GM23338 (cell line): ENCODE data around the gene PNPLA7. TPM values are rescaled to one million over a fixed set of nuclear protein-coding genes. Genes with fewer than 3 reads are reported as not detected.

ENCODE experiments used
- ATAC-seq: fragments of 200-7000 bp; cut with Tn5 transposase; 3 replicates; pipeline ENCODE4 v1.9.1; 2020
- DNase-seq: peaks from one replicate; pipeline ENCODE4 v3.0.0-alpha.2; 2015; ENCODE audit warnings: low spot score
- H2AFZ ChIP-seq: fragments of 200-600 bp; sonication (generic); 2 replicates; pipeline ENCODE4 v1.8.0; 2016; ENCODE audit warnings: antibody characterized with exemption, mild to moderate bottlenecking, moderate library complexity
- H3F3A ChIP-seq: fragments of 200-600 bp; sonication (generic); replicated peaks from 2 replicates; pipeline ENCODE4 v1.8.0; 2017; ENCODE audit warnings: antibody characterized with exemption, mixed run types, low read depth
- H3K27ac ChIP-seq: fragments of 200-600 bp; sonication (generic); 2 replicates; pipeline ENCODE4 v1.6.1; 2016; ENCODE audit warnings: low read depth
- H3K27me3 ChIP-seq: fragments of 200-600 bp; sonication (generic); 2 replicates; pipeline ENCODE4 v1.8.0; 2016; ENCODE audit warnings: mild to moderate bottlenecking, mixed run types, moderate library complexity; ENCODE audit not compliant: insufficient read depth
- H3K36me3 ChIP-seq: fragments of 200-600 bp; sonication (generic); 2 replicates; pipeline ENCODE4 v1.8.0; 2016; ENCODE audit warnings: mild to moderate bottlenecking; ENCODE audit not compliant: insufficient read depth
- H3K4me1 ChIP-seq: fragments of 200-600 bp; sonication (generic); 2 replicates; pipeline ENCODE4 v1.8.0; 2016; ENCODE audit warnings: mild to moderate bottlenecking, moderate library complexity; ENCODE audit not compliant: insufficient read depth
- H3K4me2 ChIP-seq: fragments of 200-600 bp; sonication (generic); 2 replicates; pipeline ENCODE4 v1.7.1; 2017; ENCODE audit warnings: mixed run types
- H3K4me3 ChIP-seq: fragments of 200-600 bp; sonication (generic); 2 replicates; pipeline ENCODE4 v1.6.1; 2016; ENCODE audit warnings: mixed run types
- H3K79me2 ChIP-seq: fragments of 200-600 bp; sonication (generic); replicated peaks from 2 replicates; pipeline ENCODE4 v1.8.0; 2017; ENCODE audit warnings: mild to moderate bottlenecking; ENCODE audit not compliant: insufficient read depth
- H3K9me2 ChIP-seq: fragments of 200-600 bp; sonication (generic); 2 replicates; pipeline ENCODE4 v1.8.0; 2017; ENCODE audit not compliant: insufficient read depth
- H4K20me1 ChIP-seq: fragments of 200-600 bp; sonication (generic); replicated peaks from 2 replicates; pipeline ENCODE4 v1.8.0; 2017; ENCODE audit warnings: mild to moderate bottlenecking; ENCODE audit not compliant: insufficient read depth
- H3K27ac Mint-ChIP-seq: 2 replicates; pipeline ENCODE4 v1.8.0; 2020; ENCODE audit warnings: inconsistent platforms, mild to moderate bottlenecking, moderate library complexity, mixed read lengths
- H3K27me3 Mint-ChIP-seq: 3 replicates; pipeline ENCODE4 v1.8.0; 2022; ENCODE audit warnings: low read depth, mild to moderate bottlenecking, moderate library complexity, mixed read lengths, inconsistent platforms; ENCODE audit not compliant: insufficient read depth, poor library complexity
- H3K36me3 Mint-ChIP-seq: 3 replicates; pipeline ENCODE4 v1.8.0; 2021; ENCODE audit warnings: low read depth, mild to moderate bottlenecking, inconsistent platforms, moderate library complexity, mixed read lengths
- H3K4me1 Mint-ChIP-seq: 3 replicates; pipeline ENCODE4 v1.8.0; 2020; ENCODE audit warnings: mild to moderate bottlenecking, inconsistent platforms, mixed read lengths
- H3K4me3 Mint-ChIP-seq: 3 replicates; pipeline ENCODE4 v1.8.0; 2021; ENCODE audit warnings: moderate library complexity, mild to moderate bottlenecking, inconsistent platforms, mixed read lengths
- H3K9me3 Mint-ChIP-seq: 3 replicates; pipeline ENCODE4 v1.8.0; 2020; ENCODE audit warnings: moderate library complexity, mild to moderate bottlenecking, inconsistent platforms, mixed read lengths
- polyA plus RNA-seq: library from polyadenylated mRNA; unstranded; fragments of >200 nt; fragmentation: Nextera tagmentation; extraction: Ambion mirVana; gene quantifications from 2 replicates; pipeline ENCODE4 v1.2.1, GENCODE V29; 2016
- total RNA-seq: library from RNA; depleted of rRNA; stranded (reverse); fragments of >200 nt; shearing (Covaris generic); gene quantifications from 2 replicates; pipeline ENCODE4 v1.2.3, GENCODE V29; 2014
- TF ChIP-seq, protein P1 (sequence below), 2 experiments: fragments of 200-600 bp in 1 of 2; sonication (generic) in 1 of 2; conservative IDR thresholded peaks; 2 replicates each; pipeline versions ENCODE4 v1.5.1 to v1.6.1; 2016 to 2017; ENCODE audit warnings: antibody characterized with exemption in 2 of 2, low read depth in 2 of 2, mild to moderate bottlenecking in 2 of 2, moderate library complexity in 1 of 2
- TF ChIP-seq, protein P2 (sequence below): fragments of 250-450 bp; sonication (Bioruptor Pico); IDR thresholded peaks from 2 replicates; pipeline ENCODE4 v1.5.0; 2020; ENCODE audit warnings: mild to moderate bottlenecking, moderate library complexity

PNPLA7 gene
- total and polyA plus RNA-seq, 2 experiments from 2014 or later = 0.45 to 0.80 TPM

DNA sequence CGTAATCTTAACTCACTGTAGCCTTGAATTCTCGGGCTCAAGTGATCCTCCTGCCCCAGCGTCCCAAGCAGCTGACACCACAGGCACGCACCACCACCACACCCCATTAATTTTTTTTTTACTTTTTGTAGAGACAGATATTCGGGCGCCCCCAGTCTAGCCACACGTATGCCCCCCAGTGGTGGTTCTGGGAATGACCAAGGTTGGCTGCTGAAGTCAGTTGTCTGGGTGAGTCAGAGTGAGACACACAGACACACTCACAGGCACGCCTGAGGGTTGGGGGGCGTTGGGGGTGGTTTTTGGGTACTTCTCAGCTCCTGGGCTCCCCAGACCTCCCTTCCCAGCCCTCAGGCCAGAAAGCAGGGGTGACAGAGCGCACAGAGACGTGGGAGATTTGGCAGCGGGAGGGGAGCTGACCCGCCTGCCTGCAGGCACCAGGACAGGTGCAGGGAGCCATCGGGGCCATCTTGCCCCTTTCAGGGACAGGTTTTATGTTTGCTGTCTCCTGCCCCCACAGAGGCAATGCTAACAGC is 104.9 kb downstream of the PNPLA7 start (continued):
- TF ChIP-seq, protein P1, sequence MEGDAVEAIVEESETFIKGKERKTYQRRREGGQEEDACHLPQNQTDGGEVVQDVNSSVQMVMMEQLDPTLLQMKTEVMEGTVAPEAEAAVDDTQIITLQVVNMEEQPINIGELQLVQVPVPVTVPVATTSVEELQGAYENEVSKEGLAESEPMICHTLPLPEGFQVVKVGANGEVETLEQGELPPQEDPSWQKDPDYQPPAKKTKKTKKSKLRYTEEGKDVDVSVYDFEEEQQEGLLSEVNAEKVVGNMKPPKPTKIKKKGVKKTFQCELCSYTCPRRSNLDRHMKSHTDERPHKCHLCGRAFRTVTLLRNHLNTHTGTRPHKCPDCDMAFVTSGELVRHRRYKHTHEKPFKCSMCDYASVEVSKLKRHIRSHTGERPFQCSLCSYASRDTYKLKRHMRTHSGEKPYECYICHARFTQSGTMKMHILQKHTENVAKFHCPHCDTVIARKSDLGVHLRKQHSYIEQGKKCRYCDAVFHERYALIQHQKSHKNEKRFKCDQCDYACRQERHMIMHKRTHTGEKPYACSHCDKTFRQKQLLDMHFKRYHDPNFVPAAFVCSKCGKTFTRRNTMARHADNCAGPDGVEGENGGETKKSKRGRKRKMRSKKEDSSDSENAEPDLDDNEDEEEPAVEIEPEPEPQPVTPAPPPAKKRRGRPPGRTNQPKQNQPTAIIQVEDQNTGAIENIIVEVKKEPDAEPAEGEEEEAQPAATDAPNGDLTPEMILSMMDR (conservative IDR thresholded peaks at IDR 0.05; ENCODE audit: low read depth in 2 of 2) = peak; percentile 83 to 84

DNA sequence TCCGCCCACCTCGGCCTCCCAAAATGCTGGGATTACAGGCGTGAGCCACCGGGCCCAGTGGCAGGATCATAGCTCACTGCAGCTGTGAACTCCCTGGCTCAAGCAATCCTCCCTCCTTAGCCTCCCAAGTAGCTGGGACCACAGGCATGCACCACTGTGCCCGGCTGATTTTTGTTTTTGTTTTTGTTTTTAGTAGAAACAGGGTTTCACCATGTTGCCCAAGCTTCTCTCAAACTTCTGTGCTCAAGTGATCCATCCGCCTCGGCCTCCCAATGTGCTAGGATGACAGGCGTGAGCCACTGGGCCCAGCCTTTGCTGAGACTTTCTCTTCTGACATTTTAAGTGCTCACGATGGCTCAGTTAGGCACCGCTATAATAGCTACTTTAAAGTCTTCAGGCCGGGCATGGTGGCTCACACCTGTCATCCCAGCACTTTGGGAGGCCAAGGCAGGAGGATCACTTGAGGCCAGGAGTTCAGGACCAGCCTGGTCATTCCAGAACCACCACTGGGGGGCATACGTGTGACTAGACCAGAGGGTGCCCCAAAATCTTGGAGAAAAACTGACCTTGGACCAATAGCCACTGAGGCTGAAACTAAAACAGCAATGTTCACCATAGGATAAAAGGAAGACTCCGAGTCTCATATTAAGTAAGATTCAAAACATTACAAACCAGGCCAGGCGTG is 106.0 kb downstream of the PNPLA7 start:
- no peak overlapping the region for H3K4me2 ChIP-seq
- no peaks in the 10 kb centered on the region for H3K9me2 ChIP-seq
- peaks cover 5% of the 10 kb centered on the region for H3K4me1 Mint-ChIP-seq
- ATAC-seq = no peak
- H3K36me3 ChIP-seq = no peaks in the 10 kb centered on the region
- no peak overlapping the region for H3K4me3 Mint-ChIP-seq
- no peaks in the 10 kb centered on the region for H3K36me3 Mint-ChIP-seq
- no peak for DNase-seq
- peaks cover 7% of the 10 kb centered on the region for H3K27me3 Mint-ChIP-seq
- H3K27ac ChIP-seq = no peak overlapping the region
- no peak overlapping the region for H3K4me3 ChIP-seq
- H3K27ac Mint-ChIP-seq = no peak overlapping the region
- TF ChIP-seq, protein P2, sequence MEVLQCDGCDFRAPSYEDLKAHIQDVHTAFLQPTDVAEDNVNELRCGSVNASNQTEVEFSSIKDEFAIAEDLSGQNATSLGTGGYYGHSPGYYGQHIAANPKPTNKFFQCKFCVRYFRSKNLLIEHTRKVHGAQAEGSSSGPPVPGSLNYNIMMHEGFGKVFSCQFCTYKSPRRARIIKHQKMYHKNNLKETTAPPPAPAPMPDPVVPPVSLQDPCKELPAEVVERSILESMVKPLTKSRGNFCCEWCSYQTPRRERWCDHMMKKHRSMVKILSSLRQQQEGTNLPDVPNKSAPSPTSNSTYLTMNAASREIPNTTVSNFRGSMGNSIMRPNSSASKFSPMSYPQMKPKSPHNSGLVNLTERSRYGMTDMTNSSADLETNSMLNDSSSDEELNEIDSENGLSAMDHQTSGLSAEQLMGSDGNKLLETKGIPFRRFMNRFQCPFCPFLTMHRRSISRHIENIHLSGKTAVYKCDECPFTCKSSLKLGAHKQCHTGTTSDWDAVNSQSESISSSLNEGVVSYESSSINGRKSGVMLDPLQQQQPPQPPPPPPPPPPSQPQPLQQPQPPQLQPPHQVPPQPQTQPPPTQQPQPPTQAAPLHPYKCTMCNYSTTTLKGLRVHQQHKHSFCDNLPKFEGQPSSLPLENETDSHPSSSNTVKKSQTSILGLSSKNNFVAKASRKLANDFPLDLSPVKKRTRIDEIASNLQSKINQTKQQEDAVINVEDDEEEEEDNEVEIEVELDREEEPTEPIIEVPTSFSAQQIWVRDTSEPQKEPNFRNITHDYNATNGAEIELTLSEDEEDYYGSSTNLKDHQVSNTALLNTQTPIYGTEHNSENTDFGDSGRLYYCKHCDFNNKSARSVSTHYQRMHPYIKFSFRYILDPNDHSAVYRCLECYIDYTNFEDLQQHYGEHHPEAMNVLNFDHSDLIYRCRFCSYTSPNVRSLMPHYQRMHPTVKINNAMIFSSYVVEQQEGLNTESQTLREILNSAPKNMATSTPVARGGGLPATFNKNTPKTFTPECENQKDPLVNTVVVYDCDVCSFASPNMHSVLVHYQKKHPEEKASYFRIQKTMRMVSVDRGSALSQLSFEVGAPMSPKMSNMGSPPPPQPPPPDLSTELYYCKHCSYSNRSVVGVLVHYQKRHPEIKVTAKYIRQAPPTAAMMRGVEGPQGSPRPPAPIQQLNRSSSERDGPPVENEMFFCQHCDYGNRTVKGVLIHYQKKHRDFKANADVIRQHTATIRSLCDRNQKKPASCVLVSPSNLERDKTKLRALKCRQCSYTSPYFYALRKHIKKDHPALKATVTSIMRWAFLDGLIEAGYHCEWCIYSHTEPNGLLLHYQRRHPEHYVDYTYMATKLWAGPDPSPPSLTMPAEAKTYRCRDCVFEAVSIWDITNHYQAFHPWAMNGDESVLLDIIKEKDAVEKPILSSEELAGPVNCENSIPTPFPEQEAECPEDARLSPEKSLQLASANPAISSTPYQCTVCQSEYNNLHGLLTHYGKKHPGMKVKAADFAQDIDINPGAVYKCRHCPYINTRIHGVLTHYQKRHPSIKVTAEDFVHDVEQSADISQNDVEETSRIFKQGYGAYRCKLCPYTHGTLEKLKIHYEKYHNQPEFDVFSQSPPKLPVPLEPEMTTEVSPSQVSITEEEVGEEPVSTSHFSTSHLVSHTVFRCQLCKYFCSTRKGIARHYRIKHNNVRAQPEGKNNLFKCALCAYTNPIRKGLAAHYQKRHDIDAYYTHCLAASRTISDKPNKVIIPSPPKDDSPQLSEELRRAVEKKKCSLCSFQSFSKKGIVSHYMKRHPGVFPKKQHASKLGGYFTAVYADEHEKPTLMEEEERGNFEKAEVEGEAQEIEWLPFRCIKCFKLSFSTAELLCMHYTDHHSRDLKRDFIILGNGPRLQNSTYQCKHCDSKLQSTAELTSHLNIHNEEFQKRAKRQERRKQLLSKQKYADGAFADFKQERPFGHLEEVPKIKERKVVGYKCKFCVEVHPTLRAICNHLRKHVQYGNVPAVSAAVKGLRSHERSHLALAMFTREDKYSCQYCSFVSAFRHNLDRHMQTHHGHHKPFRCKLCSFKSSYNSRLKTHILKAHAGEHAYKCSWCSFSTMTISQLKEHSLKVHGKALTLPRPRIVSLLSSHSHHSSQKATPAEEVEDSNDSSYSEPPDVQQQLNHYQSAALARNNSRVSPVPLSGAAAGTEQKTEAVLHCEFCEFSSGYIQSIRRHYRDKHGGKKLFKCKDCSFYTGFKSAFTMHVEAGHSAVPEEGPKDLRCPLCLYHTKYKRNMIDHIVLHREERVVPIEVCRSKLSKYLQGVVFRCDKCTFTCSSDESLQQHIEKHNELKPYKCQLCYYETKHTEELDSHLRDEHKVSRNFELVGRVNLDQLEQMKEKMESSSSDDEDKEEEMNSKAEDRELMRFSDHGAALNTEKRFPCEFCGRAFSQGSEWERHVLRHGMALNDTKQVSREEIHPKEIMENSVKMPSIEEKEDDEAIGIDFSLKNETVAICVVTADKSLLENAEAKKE (CRISPR knock-in tag) = no peak
- TF ChIP-seq, protein P1 (conservative IDR thresholded peaks at IDR 0.05; ENCODE audit: low read depth in 2 of 2) = peak in 1 of 2 experiments; percentile 41; a peak in 2 of 4 replicates
- H3K79me2 ChIP-seq = no peaks in the 10 kb centered on the region
- H3F3A ChIP-seq = 0 out of 2 replicates have a peak, but pooled peaks cover 4% of the 10 kb centered on the region
- H4K20me1 ChIP-seq = no peaks in the 10 kb centered on the region
- H2AFZ ChIP-seq = no peak overlapping the region
- no peaks in the 10 kb centered on the region; the same call in 2 of the 3 replicates for H3K9me3 Mint-ChIP-seq
- no peaks in the 10 kb centered on the region for H3K27me3 ChIP-seq
- H3K4me1 ChIP-seq = peaks cover 5% of the 10 kb centered on the region; the same call in 1 of the 2 replicates
